SK-N-SH (cell line): Measurements from ENCODE around the gene CASP8. TPM values are rescaled to one million over a fixed set of nuclear protein-coding genes. Genes with fewer than 3 reads are reported as not detected.

Experiments used
- CTCF ChIA-PET: fragments of 300-600, 350-600 bp; formaldehyde crosslinking; extraction: SDS; loops from one replicate; lab custom pipeline; 2021; lab: Yijun Ruan, JAX
- POLR2A ChIA-PET: fragments of 350-600 bp; sonication (Branson Sonifier 250); formaldehyde crosslinking; extraction: SDS; loops from one replicate; lab custom pipeline; 2020; ENCODE audit warnings: antibody characterized with exemption, inconsistent platforms; lab: Yijun Ruan, JAX
- DNase-seq: peaks from one replicate; pipeline ENCODE4 v3.0.0; 2012
- H2AFZ ChIP-seq: fragments of 200-600 bp; sonication (generic); 2 replicates; pipeline ENCODE4 v1.8.1; 2016; ENCODE audit warnings: antibody characterized with exemption, mild to moderate bottlenecking, low read depth
- H3F3A ChIP-seq: fragments of 200-600 bp; sonication (generic); replicated peaks from 2 replicates; pipeline ENCODE3; 2016; ENCODE audit warnings: antibody characterized with exemption, mild to moderate bottlenecking; ENCODE audit not compliant: insufficient read depth
- H3K27ac ChIP-seq, 2 experiments: fragments of 200-500 bp in 1 of 2; fragments of 200-600 bp in 1 of 2; sonication (Bioruptor generic) in 1 of 2; sonication (generic), shearing (Covaris generic) in 1 of 2; 2 replicates each; pipeline versions ENCODE4 v1.5.1 to v1.6.1; 2014 to 2016; ENCODE audit warnings: low read depth in 2 of 2, inconsistent platforms in 1 of 2, low read length in 1 of 2, mild to moderate bottlenecking in 1 of 2, mixed read lengths in 1 of 2
- H3K27me3 ChIP-seq: fragments of 200-600 bp; sonication (generic), shearing (Covaris generic); 2 replicates; pipeline ENCODE4 v1.6.1; 2016; ENCODE audit warnings: mixed run types; ENCODE audit not compliant: insufficient read depth
- H3K36me3 ChIP-seq, 2 experiments: fragments of 200-500 bp in 1 of 2; fragments of 200-600 bp in 1 of 2; sonication (Bioruptor generic) in 1 of 2; sonication (generic) in 1 of 2; replicated peaks in 1 of 2; 2 replicates each; pipeline versions ENCODE3 to v1.5.1; 2014 to 2016; ENCODE audit warnings: low read length in 1 of 2, mild to moderate bottlenecking in 1 of 2; ENCODE audit not compliant: insufficient read depth in 2 of 2, control insufficient read depth in 1 of 2
- H3K4me1 ChIP-seq, 2 experiments: fragments of 200-500 bp in 1 of 2; fragments of 200-600 bp in 1 of 2; sonication (Bioruptor generic) in 1 of 2; sonication (generic), shearing (Covaris generic) in 1 of 2; 2 replicates each; pipeline versions ENCODE4 v1.5.1 to v1.6.1; 2014 to 2016; ENCODE audit warnings: low read depth in 1 of 2, low read length in 1 of 2, mixed run types in 1 of 2; ENCODE audit not compliant: insufficient read depth in 2 of 2, control insufficient read depth in 1 of 2
- H3K4me2 ChIP-seq: fragments of 200-600 bp; sonication (generic), shearing (Covaris generic); 2 replicates; pipeline ENCODE4 v1.6.1; 2017; ENCODE audit warnings: mixed run types
- H3K4me3 ChIP-seq, 2 experiments: fragments of 200-500 bp in 1 of 2; fragments of 200-600 bp in 1 of 2; sonication (Bioruptor generic) in 1 of 2; sonication (generic), shearing (Covaris generic) in 1 of 2; 2 replicates each; pipeline versions ENCODE4 v1.5.1 to v1.8.1; 2014 to 2016; ENCODE audit warnings: low read depth in 2 of 2, inconsistent platforms in 1 of 2, low read length in 1 of 2, mild to moderate bottlenecking in 1 of 2, mixed read lengths in 1 of 2, moderate library complexity in 1 of 2
- H3K79me2 ChIP-seq: fragments of 200-600 bp; sonication (generic); 2 replicates; pipeline ENCODE4 v1.8.1; 2017; ENCODE audit warnings: mild to moderate bottlenecking; ENCODE audit not compliant: insufficient read depth
- H3K9ac ChIP-seq: fragments of 200-600 bp; sonication (generic); 2 replicates; pipeline ENCODE4 v1.6.1; 2017; ENCODE audit warnings: mixed run types
- H3K9me2 ChIP-seq: fragments of 200-600 bp; sonication (generic); 2 replicates; pipeline ENCODE4 v1.6.1; 2017; ENCODE audit warnings: mixed run types
- H3K9me3 ChIP-seq: fragments of 200-600 bp; sonication (generic); 2 replicates; pipeline ENCODE4 v1.6.1; 2017; ENCODE audit warnings: mixed run types, mild to moderate bottlenecking, moderate library complexity
- H4K20me1 ChIP-seq: fragments of 200-600 bp; sonication (generic); 2 replicates; pipeline ENCODE4 v1.6.1; 2017; ENCODE audit warnings: mild to moderate bottlenecking, mixed run types; ENCODE audit not compliant: insufficient read depth
- CHD2 ChIP-seq: fragments of 150-350 bp; IDR thresholded peaks from 2 replicates; pipeline ENCODE4 v1.6.1; 2018; ENCODE audit warnings: low read length; ENCODE audit not compliant: partially characterized antibody
- EZH2phosphoT487 ChIP-seq: fragments of 200-600 bp; sonication (generic); IDR thresholded peaks from 2 replicates; pipeline ENCODE4 v1.6.1; 2017; ENCODE audit warnings: low read depth, mixed run types, mild to moderate bottlenecking, antibody characterized with exemption, moderate library complexity, borderline replicate concordance
- FOXM1 ChIP-seq: IDR thresholded peaks from 2 replicates; pipeline ENCODE4 v1.4.0; 2012; ENCODE audit warnings: low read depth, mild to moderate bottlenecking
- GABPA ChIP-seq: IDR thresholded peaks from 2 replicates; pipeline ENCODE4 v1.4.0; 2012; ENCODE audit warnings: low read depth, mild to moderate bottlenecking
- GATA2 ChIP-seq: sonication (generic); formaldehyde crosslinking; IDR thresholded peaks from 2 replicates; pipeline ENCODE4 v1.5.0; 2020; ENCODE audit warnings: mild to moderate bottlenecking, missing genetic modification reagents
- JUND ChIP-seq: IDR thresholded peaks from 2 replicates; pipeline ENCODE4 v1.4.0; 2012
- NFIC ChIP-seq: IDR thresholded peaks from 2 replicates; pipeline ENCODE4 v1.4.0; 2012; ENCODE audit warnings: borderline replicate concordance
- NRF1 ChIP-seq: IDR thresholded peaks from 2 replicates; pipeline ENCODE4 v1.6.1; 2012; ENCODE audit warnings: low read depth, mild to moderate bottlenecking, low read length
- POLR2AphosphoS5 ChIP-seq: IDR thresholded peaks from 2 replicates; pipeline ENCODE4 v1.6.1; 2012; ENCODE audit warnings: low read depth, low read length
- SIN3A ChIP-seq: IDR thresholded peaks from 2 replicates; pipeline ENCODE4 v1.6.1; 2012; ENCODE audit warnings: low read depth, mild to moderate bottlenecking, low read length, moderate library complexity, borderline replicate concordance
- TAF1 ChIP-seq: IDR thresholded peaks from 2 replicates; pipeline ENCODE4 v1.6.1; 2012; ENCODE audit warnings: low read depth, mild to moderate bottlenecking, low read length, moderate library complexity, borderline replicate concordance
- TEAD4 ChIP-seq: IDR thresholded peaks from 2 replicates; pipeline ENCODE4 v1.4.0; 2012; ENCODE audit warnings: mild to moderate bottlenecking, borderline replicate concordance; ENCODE audit not compliant: insufficient read depth
- YY1 ChIP-seq: IDR thresholded peaks from 2 replicates; pipeline ENCODE4 v1.4.0; 2012; ENCODE audit warnings: low read depth, mild to moderate bottlenecking
- WGBS: methylation state at CpG from one replicate; pipeline ENCODE4 v1.1.6; 2017; ENCODE audit warnings: low lambda C conversion rate; 5-methylcytosine and 5-hydroxymethylcytosine counted together
- polyA plus RNA-seq, 3 experiments: library from polyadenylated mRNA; depleted of rRNA; stranded (reverse); fragments of >200 nt; gene quantifications; 2 replicates each; pipeline ENCODE4 v1.2.3, GENCODE V29; 2012
- TF ChIP-seq, protein P1 (sequence below): fragments of 200-600 bp; sonication (generic); IDR thresholded peaks from 2 replicates; pipeline ENCODE4 v1.6.1; 2017; ENCODE audit warnings: antibody characterized with exemption, mild to moderate bottlenecking, moderate library complexity
- TF ChIP-seq, protein P2 (sequence below): IDR thresholded peaks from 2 replicates; pipeline ENCODE4 v1.4.0; 2012; ENCODE audit warnings: low read depth
- TF ChIP-seq, protein P3 (sequence below): fragments of 150-350 bp; IDR thresholded peaks from 2 replicates; pipeline ENCODE4 v1.6.1; 2017; ENCODE audit warnings: antibody characterized with exemption, low read length, low read depth, borderline replicate concordance

Gene CASP8
- polyA plus RNA-seq, 1 of the 3 experiments (the other 2 are of a cell fraction), result 13.1 TPM

DNA sequence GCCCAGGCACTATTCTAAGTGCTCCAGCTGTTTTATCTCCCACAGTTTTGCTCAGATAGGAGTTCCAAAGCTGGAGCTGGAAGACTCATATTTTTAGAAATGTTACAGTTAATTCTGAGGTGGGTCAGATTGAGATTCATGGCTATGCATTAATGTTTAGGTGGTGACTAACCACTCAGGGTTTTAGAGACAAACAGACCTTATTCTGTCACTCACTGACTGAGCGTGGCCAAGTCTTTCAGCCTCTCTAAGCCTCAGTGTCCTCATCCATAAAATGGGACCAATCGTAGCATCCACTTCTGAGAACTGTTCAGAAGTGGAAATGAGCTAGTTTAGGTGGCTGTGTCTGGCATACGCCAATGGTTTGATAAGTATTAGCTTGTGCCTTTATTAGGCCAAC lies 4.3 kb upstream of the CASP8 start:
- H3F3A ChIP-seq, result peaks cover 12% of the 10 kb centered on the region
- H3K9ac ChIP-seq, result no peak overlapping the region
- H3K79me2 ChIP-seq, result peaks cover 25% of the 10 kb centered on the region
- H2AFZ ChIP-seq, result no peak overlapping the region; the same call in 1 of the 2 replicates
- H3K4me1 ChIP-seq, result peaks cover 0 to 4% of the 10 kb centered on the region in 2 experiments; a peak in 2 of 4 replicates
- POLR2A ChIA-PET, result no interaction called here
- no peak overlapping the region for H3K27ac ChIP-seq
- CTCF ChIA-PET, result interaction anchor here (0.6 to 0.9 kb wide), 2 partner anchors 24 to 661 kb away, joined by 3 read pairs; no protein-coding TSS in a partner anchor
- H3K9me3 ChIP-seq, result no peaks in the 10 kb centered on the region
- H3K27me3 ChIP-seq, result no peaks in the 10 kb centered on the region
- H3K4me2 ChIP-seq, result no peak overlapping the region
- H3K9me2 ChIP-seq, result no peaks in the 10 kb centered on the region
- no peaks in the 10 kb centered on the region for H4K20me1 ChIP-seq
- H3K4me3 ChIP-seq, result no peak overlapping the region
- 96% methylated on average over 3 of the region's 3 CpGs for WGBS
- no peak for DNase-seq
- H3K36me3 ChIP-seq, result no peaks in the 10 kb centered on the region
- TF ChIP-seq CHD2 (no peak), NFIC (no peak), TAF1 (no peak), JUND (no peak), YY1 (no peak), EZH2phosphoT487 (no peak), FOXM1 (no peak), NRF1 (no peak), GABPA (no peak), TEAD4 (no peak), POLR2AphosphoS5 (no peak), GATA2 (CRISPR knock-in tag) (no peak), SIN3A (no peak)
- TF ChIP-seq, protein P1, sequence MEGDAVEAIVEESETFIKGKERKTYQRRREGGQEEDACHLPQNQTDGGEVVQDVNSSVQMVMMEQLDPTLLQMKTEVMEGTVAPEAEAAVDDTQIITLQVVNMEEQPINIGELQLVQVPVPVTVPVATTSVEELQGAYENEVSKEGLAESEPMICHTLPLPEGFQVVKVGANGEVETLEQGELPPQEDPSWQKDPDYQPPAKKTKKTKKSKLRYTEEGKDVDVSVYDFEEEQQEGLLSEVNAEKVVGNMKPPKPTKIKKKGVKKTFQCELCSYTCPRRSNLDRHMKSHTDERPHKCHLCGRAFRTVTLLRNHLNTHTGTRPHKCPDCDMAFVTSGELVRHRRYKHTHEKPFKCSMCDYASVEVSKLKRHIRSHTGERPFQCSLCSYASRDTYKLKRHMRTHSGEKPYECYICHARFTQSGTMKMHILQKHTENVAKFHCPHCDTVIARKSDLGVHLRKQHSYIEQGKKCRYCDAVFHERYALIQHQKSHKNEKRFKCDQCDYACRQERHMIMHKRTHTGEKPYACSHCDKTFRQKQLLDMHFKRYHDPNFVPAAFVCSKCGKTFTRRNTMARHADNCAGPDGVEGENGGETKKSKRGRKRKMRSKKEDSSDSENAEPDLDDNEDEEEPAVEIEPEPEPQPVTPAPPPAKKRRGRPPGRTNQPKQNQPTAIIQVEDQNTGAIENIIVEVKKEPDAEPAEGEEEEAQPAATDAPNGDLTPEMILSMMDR, result no peak
- TF ChIP-seq, protein P2, sequence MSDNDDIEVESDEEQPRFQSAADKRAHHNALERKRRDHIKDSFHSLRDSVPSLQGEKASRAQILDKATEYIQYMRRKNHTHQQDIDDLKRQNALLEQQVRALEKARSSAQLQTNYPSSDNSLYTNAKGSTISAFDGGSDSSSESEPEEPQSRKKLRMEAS, result no peak
- TF ChIP-seq, protein P3, sequence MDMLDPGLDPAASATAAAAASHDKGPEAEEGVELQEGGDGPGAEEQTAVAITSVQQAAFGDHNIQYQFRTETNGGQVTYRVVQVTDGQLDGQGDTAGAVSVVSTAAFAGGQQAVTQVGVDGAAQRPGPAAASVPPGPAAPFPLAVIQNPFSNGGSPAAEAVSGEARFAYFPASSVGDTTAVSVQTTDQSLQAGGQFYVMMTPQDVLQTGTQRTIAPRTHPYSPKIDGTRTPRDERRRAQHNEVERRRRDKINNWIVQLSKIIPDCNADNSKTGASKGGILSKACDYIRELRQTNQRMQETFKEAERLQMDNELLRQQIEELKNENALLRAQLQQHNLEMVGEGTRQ, result no peak
- TF ChIP-seq, all 33 proteins: peak for 0
